Omental fat pad (tissue), 4 donors: Measurements from ENCODE around the gene SIGLEC9. TPM values are rescaled to one million over a fixed set of nuclear protein-coding genes. Genes with fewer than 3 reads are reported as not detected.

Source experiments
- ATAC-seq: fragments of 150-250 bp; one replicate; pipeline ENCODE4 v1.9.1; 2016; ENCODE audit warnings: mild to moderate bottlenecking, moderate library complexity; ENCODE audit not compliant: low FRiP score
- DNase-seq: peaks from one replicate; pipeline ENCODE4 v3.0.0-alpha.2; 2019; ENCODE audit warnings: low spot score
- total RNA-seq, 4 donors: library from RNA; depleted of rRNA; stranded (reverse); fragments of >200 nt; gene quantifications; one replicate each; pipeline ENCODE4 v1.1.0, GENCODE V29; 2016
- TF ChIP-seq, protein P1 (sequence below), 3 donors: fragments of 450-650 bp; IDR thresholded peaks; one replicate each; pipeline ENCODE4 v1.5.1; 2016 to 2017; ENCODE audit warnings: antibody characterized with exemption in 3 of 3, mild to moderate bottlenecking in 3 of 3, moderate library complexity in 2 of 3

The SIGLEC9 gene
- total RNA-seq, 4 donors from 2014 or later, result 3.5 to 25.0 (median 20.4) TPM

DNA sequence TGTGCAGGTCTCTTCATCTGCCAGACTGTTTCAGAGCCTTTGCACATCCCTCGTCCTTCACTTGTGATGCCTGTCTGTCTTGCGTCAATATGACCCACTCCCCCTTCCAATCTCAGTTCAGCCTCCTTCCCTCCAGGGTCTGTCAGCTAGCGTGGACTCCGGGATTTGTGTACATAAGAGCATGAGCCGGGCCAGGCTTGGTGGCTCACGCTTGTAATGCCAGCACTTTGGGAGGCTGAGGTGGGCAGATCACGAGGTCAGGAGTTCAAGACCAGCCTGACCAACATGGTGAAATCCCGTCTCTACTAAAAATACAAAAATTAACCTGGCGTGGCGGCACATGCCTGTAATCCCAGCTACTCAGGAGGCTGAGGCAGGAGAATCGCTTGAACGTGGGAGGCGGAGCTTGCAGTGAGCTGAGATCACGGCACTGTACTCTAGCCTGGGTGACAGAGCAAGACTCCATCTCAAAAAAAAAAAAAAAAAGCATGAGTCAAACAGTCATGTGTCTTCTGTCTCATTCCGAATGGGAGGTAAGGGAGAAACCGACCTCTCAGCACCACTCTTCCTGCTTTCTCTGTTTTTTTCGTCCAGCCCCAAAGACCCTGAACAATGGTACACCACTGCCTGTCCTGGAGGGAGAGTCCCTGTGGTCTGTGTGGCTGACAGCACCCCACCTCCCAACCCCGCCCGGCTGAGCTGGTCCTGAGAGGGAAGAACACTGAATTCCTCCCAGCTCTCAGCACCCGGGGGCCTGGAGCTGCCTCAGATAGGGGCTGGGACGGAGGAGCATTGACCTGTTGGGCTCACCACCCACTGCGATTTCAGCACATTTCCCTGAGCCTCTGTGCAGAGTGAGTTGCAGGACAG, 2.4 kb upstream of the SIGLEC9 start:
- ATAC-seq (no peak), DNase-seq (no peak)

DNA sequence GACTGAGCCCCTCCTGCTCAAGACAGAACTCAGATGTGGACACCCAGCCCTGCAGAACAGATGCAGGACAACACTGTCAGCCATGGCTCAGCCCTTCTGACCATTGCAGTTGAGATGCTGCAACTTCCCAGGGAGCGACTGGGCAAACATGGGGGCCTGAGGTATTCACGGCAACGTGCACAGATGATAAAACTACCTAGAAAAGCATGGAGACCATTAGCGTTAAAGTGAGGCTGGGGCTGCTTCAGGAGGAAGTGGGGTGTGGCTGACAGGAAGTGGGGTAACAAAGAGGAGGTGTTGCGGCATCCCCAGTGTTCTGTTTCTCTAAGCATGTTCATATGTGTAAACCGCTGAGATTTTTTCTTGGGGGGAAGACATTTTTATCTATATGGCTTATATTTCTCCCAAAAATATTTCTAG, 1.3 kb upstream of the SIGLEC9 start:
- ATAC-seq, result no peak
- TF ChIP-seq, protein P1, sequence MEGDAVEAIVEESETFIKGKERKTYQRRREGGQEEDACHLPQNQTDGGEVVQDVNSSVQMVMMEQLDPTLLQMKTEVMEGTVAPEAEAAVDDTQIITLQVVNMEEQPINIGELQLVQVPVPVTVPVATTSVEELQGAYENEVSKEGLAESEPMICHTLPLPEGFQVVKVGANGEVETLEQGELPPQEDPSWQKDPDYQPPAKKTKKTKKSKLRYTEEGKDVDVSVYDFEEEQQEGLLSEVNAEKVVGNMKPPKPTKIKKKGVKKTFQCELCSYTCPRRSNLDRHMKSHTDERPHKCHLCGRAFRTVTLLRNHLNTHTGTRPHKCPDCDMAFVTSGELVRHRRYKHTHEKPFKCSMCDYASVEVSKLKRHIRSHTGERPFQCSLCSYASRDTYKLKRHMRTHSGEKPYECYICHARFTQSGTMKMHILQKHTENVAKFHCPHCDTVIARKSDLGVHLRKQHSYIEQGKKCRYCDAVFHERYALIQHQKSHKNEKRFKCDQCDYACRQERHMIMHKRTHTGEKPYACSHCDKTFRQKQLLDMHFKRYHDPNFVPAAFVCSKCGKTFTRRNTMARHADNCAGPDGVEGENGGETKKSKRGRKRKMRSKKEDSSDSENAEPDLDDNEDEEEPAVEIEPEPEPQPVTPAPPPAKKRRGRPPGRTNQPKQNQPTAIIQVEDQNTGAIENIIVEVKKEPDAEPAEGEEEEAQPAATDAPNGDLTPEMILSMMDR (IDR thresholded peaks at IDR 0.05), result no peak
- no peak for DNase-seq

More for the DNA sequence above, 2.4 kb upstream of the SIGLEC9 start:
- TF ChIP-seq, protein P1 (IDR thresholded peaks at IDR 0.05), result no peak

DNA sequence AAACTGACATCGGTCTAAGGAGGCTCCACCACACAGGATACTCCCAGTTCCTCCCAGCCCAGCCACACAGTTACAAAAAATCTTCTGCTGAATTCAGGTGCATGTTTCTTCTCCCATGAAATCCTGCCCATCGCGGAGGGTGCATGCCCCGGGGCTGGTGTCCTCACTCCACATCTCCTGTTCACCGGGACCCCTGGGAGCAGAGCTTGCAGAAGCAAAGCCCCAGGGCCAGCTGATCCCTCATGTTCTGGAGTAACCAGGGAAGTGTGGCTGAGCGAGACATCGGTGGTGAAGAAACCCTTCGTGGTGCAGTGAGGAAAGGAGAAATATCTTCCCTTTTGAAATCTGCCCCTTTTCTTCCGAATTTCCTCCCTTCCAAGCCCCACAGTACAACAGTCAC, 904 bp upstream of the SIGLEC9 start:
- DNase-seq, result no peak
- no peak for ATAC-seq
- TF ChIP-seq, protein P1 (IDR thresholded peaks at IDR 0.05), result no peak

DNA sequence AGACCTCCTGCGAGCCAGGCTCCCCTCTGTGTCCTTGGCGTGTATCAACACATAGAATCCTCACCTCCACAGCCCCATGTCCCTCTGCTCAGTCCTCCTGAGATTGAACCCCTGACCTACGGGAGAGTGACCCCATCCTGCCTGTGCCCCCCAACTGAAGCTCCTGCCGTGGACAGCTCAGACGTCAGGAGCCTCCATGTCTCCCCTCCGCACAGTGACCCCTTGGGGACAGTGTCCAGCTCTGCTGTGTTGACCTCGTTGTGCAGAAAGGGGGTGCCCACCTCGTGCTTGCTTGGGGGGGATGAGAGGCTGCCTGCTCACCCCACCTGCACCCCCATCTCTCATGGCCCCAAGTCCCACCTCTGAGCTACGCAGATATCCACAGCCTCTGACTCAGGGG, 490 bp upstream of the SIGLEC9 start:
- DNase-seq (no peak), ATAC-seq (no peak)
- TF ChIP-seq, protein P1 (IDR thresholded peaks at IDR 0.05), result no peak

DNA sequence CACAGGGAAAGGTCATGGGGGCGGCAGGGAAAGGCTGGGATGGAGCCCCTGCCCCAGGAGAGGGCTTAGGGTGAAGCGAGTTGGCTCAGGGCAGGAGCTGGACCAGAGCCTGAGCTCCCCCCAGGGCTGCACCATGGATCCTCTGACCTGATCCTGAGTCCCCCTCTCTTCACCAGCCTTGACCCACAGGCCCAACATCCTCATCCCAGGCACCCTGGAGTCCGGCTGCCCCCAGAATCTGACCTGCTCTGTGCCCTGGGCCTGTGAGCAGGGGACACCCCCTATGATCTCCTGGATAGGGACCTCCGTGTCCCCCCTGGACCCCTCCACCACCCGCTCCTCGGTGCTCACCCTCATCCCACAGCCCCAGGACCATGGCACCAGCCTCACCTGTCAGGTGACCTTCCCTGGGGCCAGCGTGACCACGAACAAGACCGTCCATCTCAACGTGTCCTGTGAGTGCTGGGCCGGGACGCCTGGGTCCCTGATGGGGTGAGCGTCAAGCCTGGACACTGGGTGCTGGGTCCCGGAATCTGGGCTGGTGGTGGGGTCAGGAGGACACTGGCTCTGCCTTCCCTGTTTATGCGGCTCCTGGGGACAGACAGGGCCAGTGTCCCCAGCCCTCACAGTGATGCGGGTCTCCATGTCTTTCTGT, 842 bp downstream of the SIGLEC9 start:
- ATAC-seq (no peak), DNase-seq (no peak)
- TF ChIP-seq, protein P1 (IDR thresholded peaks at IDR 0.05), result no peak

DNA sequence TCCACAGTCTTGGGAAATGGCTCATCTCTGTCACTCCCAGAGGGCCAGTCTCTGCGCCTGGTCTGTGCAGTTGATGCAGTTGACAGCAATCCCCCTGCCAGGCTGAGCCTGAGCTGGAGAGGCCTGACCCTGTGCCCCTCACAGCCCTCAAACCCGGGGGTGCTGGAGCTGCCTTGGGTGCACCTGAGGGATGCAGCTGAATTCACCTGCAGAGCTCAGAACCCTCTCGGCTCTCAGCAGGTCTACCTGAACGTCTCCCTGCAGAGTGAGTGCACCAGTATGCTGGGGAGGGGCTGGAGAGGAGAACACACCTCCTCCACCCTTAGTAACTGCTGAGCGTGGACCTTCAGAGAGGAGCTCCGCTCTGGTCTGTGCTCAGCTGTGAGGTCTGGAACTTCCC, 2.3 kb downstream of the SIGLEC9 start:
- DNase-seq, result no peak
- TF ChIP-seq, protein P1 (IDR thresholded peaks at IDR 0.05), result no peak

More for the DNA sequence above, 2.3 kb downstream of the SIGLEC9 start:
- no peak for ATAC-seq
